ENCODE measurements around the gene TAOK1. TPM values are rescaled to one million over a fixed set of nuclear protein-coding genes. Genes with fewer than 3 reads are reported as not detected.

TAOK1 gene
- total and polyA plus RNA-seq, 9 of the 15 experiments (the other 6 are each of a cell fraction or from before 2014, with no cell fraction given), result 3.2 to 33.1 (median 16.5) TPM

DNA sequence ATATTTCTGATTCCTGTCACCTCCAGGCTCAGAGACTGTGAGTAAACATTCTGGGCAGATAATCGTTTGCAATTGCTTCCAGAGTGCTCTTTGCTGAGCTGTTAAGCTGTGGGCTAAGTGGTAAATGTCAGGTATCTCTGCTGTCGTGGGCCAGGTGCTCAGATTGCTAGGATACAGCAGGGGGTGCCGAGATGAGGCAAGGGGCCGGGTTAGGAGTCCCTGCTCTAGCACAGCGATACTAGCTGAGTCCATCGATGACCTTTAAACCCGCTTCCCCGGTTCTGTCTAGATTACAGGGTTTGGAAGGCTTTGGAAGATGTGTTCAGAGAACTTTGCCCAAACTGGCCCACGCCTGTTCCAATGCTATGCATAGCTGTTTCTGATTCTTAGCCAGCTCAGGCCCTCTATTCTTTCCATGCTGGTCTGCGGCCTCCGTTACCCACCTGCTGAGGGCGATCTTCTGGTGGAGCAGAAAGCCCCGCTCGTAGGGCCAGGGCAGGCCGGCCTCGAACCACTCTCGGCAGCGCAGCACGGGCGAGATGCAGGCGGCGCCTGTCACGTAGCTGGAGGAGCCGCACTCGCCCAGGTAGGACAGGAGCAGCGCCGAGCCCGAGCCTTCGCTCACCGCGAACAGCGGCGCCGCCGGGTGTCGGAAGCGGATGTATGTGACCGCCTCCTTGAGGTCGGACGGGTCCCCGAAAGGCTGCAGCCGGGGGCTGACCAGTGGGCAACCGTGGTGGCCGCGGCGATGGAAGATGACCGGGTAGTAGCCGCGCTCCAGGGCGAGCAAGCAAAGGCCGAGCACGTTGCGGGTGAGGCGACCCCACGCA lies 175.7 kb downstream of the TAOK1 start:
- H3K27ac ChIP-seq (ENCODE audit: extremely low read depth, low read depth, low read length), result no peak overlapping the region
- ATAC-seq, result no peak
- WGBS (ENCODE audit: insufficient coverage, low coverage, missing lambda C conversion rate), result 85% methylated on average over 25 of the region's 55 CpGs
- no TSS peak for BruUV-seq (replicated peaks)
- no peak for FAIRE-seq
- no peaks in the 10 kb centered on the region for H3K9me1 ChIP-seq (ENCODE audit: control insufficient read depth, insufficient read depth, low read length)
- peaks cover 9% of the 10 kb centered on the region for H4K20me1 ChIP-seq (replicated peaks; ENCODE audit: control insufficient read depth, insufficient read depth, low read length)
- H3K79me2 ChIP-seq (ENCODE audit: control insufficient read depth, insufficient read depth, low read length), result no peaks in the 10 kb centered on the region
- H3K4me3 ChIP-seq, result no peak overlapping the region
- no peaks in the 10 kb centered on the region; a peak in 1 of 5 replicates for H3K27me3 ChIP-seq (ENCODE audit: control insufficient read depth in 2 of 2, insufficient read depth in 2 of 2, low read length in 2 of 2)
- no peaks in the 10 kb centered on the region for H3K9me3 ChIP-seq (replicated peaks; ENCODE audit: control insufficient read depth, insufficient read depth, low read depth, low read length)
- peak overlapping the region in 1 of 2 experiments; percentile 40; a peak in 1 of 4 replicates for H3K9ac ChIP-seq (ENCODE audit: insufficient read depth in 1 of 2, low read depth in 2 of 2, low read length in 2 of 2)
- ChIA-PET CTCF (ENCODE audit: low intra/inter-chr PET ratio) (no interaction called here), POLR2A (interaction anchor here (0.7 kb wide), 1 partner anchor 11 kb away, joined by 3 read pairs; no protein-coding TSS in a partner anchor)
- H3K36me3 ChIP-seq (ENCODE audit: control insufficient read depth, insufficient read depth, low read length), result no peaks in the 10 kb centered on the region
- no peak overlapping the region for H3K4me2 ChIP-seq (ENCODE audit: insufficient read depth, low read length)
- in situ Hi-C loops (cut with MboI) (no loop called here), intact Hi-C loops (cut with micrococcal nuclease) (no loop called here)
- peaks cover 3 to 42% of the 10 kb centered on the region in 2 experiments; a peak in 4 of 5 replicates for H3K4me1 ChIP-seq (replicated peaks in 1 of 2; ENCODE audit: control insufficient read depth in 2 of 2, insufficient read depth in 2 of 2, low read length in 2 of 2)
- no peak for DNase-seq (ENCODE audit: extremely low read depth in 1 of 4, low spot score in 3 of 4)
- no peak overlapping the region for H2AFZ ChIP-seq (ENCODE audit: low read depth, low read length)
- TF ChIP-seq RBFOX2 (IDR thresholded peaks at IDR 0.05; ENCODE audit: low read depth, low read length) (0 out of 2 replicates have a peak, but pooled peaks have one; percentile 16), ETV5 (CRISPR knock-in tag; IDR thresholded peaks at IDR 0.05; ENCODE audit: low read depth) (no peak), ZC3H4 (CRISPR knock-in tag; IDR thresholded peaks at IDR 0.05; ENCODE audit: borderline replicate concordance) (no peak), CHD2 (IDR thresholded peaks at IDR 0.05; ENCODE audit: low read depth, low read length) (no peak), SMAD4 (CRISPR knock-in tag; conservative IDR thresholded peaks at IDR 0.05) (no peak), RFX7 (CRISPR knock-in tag; IDR thresholded peaks at IDR 0.05) (no peak), TAF9B (IDR thresholded peaks at IDR 0.05; ENCODE audit: partially characterized antibody) (no peak)
- TF ChIP-seq, protein P1, sequence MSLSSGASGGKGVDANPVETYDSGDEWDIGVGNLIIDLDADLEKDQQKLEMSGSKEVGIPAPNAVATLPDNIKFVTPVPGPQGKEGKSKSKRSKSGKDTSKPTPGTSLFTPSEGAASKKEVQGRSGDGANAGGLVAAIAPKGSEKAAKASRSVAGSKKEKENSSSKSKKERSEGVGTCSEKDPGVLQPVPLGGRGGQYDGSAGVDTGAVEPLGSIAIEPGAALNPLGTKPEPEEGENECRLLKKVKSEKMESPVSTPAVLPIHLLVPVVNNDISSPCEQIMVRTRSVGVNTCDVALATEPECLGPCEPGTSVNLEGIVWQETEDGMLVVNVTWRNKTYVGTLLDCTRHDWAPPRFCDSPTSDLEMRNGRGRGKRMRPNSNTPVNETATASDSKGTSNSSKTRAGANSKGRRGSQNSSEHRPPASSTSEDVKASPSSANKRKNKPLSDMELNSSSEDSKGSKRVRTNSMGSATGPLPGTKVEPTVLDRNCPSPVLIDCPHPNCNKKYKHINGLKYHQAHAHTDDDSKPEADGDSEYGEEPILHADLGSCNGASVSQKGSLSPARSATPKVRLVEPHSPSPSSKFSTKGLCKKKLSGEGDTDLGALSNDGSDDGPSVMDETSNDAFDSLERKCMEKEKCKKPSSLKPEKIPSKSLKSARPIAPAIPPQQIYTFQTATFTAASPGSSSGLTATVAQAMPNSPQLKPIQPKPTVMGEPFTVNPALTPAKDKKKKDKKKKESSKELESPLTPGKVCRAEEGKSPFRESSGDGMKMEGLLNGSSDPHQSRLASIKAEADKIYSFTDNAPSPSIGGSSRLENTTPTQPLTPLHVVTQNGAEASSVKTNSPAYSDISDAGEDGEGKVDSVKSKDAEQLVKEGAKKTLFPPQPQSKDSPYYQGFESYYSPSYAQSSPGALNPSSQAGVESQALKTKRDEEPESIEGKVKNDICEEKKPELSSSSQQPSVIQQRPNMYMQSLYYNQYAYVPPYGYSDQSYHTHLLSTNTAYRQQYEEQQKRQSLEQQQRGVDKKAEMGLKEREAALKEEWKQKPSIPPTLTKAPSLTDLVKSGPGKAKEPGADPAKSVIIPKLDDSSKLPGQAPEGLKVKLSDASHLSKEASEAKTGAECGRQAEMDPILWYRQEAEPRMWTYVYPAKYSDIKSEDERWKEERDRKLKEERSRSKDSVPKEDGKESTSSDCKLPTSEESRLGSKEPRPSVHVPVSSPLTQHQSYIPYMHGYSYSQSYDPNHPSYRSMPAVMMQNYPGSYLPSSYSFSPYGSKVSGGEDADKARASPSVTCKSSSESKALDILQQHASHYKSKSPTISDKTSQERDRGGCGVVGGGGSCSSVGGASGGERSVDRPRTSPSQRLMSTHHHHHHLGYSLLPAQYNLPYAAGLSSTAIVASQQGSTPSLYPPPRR (CRISPR knock-in tag; IDR thresholded peaks at IDR 0.05; ENCODE audit: borderline replicate concordance), result no peak
- TF ChIP-seq, protein P2, sequence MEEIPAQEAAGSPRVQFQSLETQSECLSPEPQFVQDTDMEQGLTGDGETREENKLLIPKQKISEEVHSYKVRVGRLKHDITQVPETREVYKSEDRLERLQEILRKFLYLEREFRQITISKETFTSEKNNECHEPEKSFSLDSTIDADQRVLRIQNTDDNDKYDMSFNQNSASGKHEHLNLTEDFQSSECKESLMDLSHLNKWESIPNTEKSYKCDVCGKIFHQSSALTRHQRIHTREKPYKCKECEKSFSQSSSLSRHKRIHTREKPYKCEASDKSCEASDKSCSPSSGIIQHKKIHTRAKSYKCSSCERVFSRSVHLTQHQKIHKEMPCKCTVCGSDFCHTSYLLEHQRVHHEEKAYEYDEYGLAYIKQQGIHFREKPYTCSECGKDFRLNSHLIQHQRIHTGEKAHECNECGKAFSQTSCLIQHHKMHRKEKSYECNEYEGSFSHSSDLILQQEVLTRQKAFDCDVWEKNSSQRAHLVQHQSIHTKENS (CRISPR knock-in tag; IDR thresholded peaks at IDR 0.05), result no peak

All from K562 (cell line).